T-helper 1 cell treated with Interleukin-12 subunit alpha and Interleukin-12 subunit beta and Interleukin-4 antibody, amounts not matched to agents 30 ng/mL and 1 ng/mL, for 36 hours (primary cell): ENCODE measurements around the gene VPS54. TPM values are rescaled to one million over a fixed set of nuclear protein-coding genes. Genes with fewer than 3 reads are reported as not detected.
"Not testable (repeated sequence)": the region's sequence is repeated elsewhere in the genome, so short reads cannot be mapped to it uniquely, and the experiment has no call there.

Experiments used
- intact Hi-C: fragments of 100-400 bp; cut with micrococcal nuclease; formaldehyde crosslinking; loops from one replicate; pipeline ENCODE4 v1.15.1; 2024
- total RNA-seq: library from RNA; stranded (reverse); gene quantifications from 2 replicates; pipeline ENCODE4 v1.2.3, GENCODE V29; 2022

The VPS54 gene
- total RNA-seq, 1 donor from 2014 or later = 20.2 TPM

DNA sequence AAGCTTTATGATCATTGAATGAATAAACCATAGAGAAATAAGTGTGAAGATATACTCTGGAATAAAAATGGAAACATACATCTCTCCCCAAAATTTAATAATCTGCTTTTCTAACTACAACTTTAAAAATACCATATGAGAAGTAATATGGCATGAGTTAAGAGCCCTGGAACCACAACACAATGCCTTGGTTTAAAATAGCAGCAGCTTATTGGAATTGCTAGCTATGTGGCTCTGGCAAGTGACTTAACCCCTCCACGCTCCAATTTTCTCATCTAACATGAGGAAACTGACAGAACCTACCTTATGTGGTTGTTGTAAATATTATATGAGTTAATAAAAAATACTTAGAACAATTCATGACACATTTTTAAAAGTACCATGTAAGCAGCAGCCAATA, 76.4 kb downstream of the VPS54 start:
- intact Hi-C loops = no loop called here

DNA sequence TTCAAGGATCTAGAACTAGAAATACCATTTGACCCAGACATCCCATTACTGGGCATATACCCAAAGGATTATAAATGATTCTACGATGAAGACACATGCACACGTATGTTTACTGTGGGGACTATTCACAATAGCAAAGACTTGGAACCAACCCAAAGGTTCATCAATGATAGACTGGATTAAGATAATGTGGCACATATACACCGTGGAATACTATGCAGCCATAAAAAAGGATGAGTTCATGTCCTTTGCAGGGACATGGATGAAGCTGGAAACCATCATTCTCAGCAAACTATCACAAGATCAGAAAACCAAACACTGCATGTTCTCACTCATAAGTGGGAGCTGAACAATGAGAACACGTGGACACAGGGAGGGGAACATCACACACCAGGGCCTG, 87.1 kb downstream of the VPS54 start:
- intact Hi-C loops = not testable (repeated sequence)

DNA sequence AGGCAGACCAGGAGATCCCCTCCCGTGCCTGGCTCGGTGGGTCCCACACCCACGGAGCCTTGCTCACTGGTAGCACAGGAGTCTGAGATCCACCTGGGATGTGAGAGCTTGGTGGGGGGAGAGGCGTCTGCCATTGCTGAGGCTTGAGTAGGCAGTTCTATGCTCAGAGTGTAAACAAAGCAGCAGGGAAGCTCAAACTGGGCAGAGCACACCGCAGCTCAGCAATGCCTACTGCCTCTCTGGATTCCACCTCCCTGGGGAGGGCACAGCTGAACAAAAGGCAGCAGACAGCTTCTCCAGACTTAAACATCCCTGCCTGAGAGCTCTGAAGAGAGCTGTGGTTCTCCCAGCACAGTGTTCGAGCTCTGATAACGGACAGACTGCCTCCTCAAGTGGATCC, 92.4 kb downstream of the VPS54 start:
- intact Hi-C loops = no loop called here

DNA sequence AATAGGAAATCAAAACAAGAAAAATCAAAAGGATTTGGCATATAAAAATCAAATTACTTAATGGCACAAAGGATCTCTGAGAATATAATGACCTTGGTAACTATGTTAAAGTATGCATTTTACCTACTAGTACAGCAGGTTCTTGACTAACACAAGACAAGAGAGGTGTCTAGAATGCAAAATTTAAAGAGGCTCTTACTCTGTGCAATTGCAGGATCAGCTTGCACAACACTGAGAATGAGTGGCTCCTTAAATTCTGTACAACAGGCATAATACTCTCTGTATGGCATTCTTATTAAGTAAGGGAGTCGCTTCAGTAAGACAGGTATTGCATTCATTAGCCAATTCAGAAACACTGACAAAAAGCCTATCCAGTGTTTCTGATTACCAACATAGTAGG, 104.9 kb downstream of the VPS54 start:
- intact Hi-C loops = no loop called here

DNA sequence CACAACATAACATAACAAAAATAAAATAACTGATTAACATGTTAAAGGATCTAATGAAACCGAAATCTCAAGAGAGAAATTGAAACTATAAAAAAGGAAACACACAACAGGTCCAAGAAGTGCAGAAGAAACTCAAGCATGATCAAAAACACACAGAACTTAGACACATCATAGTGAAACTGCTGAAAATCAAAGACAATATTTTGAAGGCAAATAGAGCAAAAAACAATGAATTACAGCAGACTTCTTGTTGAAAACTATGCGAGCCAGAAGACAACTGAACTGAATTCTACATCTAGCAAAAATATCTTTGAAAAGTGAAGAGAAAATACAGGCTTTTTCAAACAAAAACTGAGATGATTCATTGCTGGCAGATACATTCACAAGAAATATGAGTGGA, 116.2 kb downstream of the VPS54 start:
- intact Hi-C loops = loop anchor here (2.0 to 5.0 kb wide), 2 partner anchors 62 to 114 kb away; partner anchors contain the start of genes UGP2 and VPS54

DNA sequence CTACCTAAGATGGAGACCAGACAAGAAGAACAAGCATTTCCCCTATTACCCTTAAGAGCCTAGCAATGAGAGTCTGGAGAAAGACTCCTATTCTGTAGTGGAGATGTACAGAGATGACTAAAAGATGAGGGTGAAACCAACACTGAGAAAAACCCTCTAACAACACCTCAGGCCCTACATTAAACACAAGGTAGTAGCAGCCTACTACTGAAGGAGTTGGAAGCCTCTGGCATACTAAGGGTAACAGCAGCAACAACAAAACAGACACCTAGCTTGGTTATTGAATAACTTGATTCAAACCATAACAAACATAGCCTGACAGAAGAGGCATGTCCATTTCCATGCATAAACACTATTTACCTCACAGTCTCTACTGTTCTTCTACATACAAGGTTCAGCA, 117.1 kb downstream of the VPS54 start:
- intact Hi-C loops = loop anchor here (2.0 to 5.0 kb wide), 2 partner anchors 61 to 115 kb away; partner anchors contain the start of genes UGP2 and VPS54

DNA sequence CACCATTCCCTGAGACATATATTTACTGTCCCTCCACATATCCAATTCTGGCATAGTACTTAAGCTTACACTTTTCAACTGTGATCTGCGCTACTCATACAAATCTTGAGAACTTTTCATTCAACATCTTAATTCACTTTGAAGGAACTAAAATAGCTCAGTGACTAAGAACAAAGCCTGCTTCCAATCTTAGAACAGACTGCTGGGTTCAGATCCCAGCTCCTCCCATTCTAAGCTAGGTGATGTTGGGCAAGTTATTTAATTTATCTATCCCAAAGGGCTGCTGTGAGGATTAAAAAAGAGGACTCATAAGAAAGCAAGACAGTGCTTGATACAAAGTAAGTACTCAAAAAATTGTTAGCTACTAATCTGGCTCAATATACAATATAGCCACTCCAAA, 119.6 kb downstream of the VPS54 start:
- intact Hi-C loops = loop anchor here (5.0 kb wide), 1 partner anchor 118 kb away; the partner anchor contains the start of gene VPS54

DNA sequence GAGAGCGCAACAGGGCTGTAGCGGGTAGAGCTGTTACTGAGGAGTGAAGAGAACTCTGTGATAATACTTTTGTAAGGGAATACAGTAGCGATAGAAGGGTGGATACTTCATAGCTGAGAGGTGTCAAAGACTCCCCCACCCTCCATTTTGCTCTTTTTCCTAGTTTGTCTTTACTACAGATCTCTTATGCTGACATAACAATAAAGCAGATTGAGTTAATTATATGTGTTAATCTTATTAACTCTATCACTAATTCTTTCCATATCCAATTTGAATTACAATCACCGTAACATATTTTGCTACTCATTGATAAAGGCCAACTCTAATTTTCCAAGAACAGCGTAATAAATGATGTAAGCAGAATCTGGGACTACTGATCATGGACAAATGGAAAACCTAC, 120.4 kb downstream of the VPS54 start:
- intact Hi-C loops = no loop called here

DNA sequence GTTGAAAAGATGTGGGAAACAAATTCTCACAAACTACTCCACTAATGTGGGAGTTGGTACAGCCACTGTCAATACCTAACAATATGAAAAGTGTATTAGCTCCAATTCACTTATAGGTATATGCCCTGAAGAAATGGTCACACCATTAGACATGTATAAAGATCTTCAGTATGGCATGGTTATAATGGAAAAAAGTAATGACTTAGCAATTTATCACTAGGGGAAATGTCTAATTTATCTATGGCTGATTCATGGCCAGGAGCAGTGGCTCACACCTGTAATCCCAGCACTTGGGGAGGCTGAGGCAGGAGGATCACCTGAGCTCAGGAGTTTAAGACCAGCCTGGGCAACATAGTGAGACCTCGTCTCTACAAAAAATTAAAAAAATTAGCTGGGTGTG, 125.1 kb downstream of the VPS54 start:
- intact Hi-C loops = loop anchor here (5.0 kb wide), 1 partner anchor 128 kb away; no protein-coding TSS in a partner anchor

DNA sequence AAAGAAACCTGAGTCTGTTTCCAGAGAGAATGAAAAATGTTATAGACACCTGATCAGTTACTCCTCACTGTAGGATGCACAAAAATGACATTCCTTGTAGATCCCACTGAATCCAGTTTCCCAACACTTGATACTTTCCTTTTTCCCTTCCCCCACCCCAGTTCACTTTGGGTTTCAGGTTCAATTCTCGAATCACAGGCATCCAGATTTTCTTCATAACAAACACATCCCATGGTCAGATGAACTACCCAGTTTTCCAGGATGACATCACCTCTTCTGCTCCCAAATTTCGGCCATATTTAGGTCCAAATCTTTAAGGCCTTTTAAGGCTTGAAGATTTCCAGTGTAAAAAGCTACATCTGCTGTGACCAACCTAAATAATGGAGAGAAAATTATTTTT, 126.1 kb downstream of the VPS54 start:
- intact Hi-C loops = loop anchor here (5.0 kb wide), 1 partner anchor 129 kb away; no protein-coding TSS in a partner anchor

DNA sequence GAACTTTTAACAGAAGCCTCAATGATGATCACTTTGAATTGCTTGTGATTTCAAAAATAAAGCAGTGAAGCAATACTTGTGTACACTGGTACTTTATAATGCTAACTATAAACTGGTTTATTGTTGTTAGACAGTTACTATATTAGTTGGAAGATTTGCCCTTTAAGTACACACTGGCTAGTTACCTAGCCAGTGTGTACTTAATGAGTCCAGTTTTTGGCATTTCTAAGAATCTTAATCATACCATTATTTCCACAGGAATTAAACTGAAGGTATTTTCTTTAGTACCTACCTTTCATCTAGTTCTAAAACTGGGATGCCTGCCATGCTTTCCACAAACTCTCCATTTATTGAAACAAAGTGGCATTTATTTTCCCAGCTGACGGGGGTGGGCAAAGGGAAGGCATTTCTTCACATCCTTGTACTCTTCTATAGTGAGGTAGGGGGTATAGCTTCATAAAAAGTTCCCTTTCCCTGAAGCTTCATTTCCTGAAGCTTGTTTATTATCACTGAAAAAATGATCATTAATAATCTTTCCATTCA, 127.7 kb downstream of the VPS54 start:
- intact Hi-C loops = loop anchor here (5.0 kb wide), 1 partner anchor 131 kb away; no protein-coding TSS in a partner anchor

DNA sequence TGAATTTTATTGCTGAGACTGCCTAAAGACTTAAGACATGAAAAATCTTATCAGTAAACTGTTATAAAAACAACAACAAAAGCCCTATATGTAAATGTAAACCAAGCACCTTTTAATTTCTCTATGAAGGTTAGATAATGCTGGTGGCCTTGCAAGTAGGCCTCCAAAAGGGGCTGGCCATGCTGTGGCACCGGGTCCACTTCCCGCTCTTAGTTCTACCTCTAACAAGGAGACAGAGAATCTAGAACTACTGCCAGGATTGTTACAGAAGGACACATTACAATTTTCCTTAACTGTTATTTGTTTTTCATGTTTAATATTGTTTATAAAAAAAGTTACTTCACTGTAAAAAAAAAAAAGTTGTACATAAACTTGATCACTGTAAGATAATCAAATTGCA, 128.6 kb downstream of the VPS54 start:
- intact Hi-C loops = loop anchor here (5.0 kb wide), 1 partner anchor 132 kb away; no protein-coding TSS in a partner anchor

DNA sequence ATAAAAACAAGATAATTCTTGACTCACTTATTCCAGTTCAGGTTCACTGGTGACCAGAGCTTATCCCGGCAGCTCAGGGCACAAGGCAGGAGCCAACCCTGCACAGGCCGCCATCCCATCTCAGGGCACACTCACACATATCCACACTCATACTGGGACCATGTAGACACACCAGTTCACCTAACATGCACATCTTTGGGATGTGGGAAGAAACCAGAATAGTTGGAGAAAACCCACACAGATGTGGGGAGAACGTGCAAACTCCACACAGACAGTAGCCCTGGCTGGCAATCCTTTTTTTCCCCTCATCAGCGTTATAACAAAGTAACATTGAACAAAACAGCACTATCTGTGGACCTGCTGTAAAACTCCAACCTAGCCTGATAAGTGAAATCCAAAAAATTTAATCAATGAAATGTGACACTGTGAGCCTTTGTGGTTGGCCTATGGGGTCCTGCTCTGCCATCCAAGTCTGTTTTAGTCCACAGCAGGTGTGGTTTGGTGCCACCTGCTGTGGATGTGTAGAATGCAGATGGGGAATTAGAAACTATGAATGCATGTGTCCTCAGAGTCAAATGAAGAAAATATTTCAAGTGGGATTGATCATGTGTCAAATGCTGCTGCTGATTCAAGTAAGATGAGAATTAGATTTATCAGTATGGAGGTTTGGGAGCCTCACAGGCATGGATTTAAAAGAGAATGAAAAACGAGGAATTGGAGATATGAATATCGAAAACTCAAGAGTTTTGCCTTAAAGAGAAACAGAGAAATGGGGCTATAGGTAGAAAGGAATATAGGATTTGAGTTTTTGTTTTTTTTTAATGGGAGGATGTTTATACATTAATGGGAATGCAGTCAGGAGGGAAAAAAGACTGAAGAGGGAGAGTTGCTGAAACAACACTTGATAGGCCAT, 130.5 kb downstream of the VPS54 start:
- intact Hi-C loops = loop anchor here (1.0 to 10.0 kb wide), 5 partner anchors 28 to 596 kb away; no protein-coding TSS in a partner anchor

DNA sequence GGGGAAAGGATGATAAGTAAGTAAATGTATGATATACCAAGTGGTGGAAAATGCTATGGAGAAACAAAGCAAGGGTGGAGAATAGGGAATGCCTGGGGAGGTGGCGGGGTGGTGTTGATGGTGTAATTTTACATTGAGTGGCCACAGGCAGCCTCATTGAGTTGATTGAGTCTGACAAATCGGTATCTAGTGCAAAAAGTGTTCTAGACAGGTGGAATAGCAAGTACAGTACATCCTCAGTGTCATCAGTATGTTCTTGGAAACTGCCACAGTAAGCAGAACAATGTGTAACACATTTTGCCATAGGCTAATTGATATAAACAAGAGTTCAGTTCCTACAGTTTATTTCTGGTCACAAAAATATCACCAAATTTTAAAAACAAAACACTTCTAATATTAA, 131.2 kb downstream of the VPS54 start:
- intact Hi-C loops = loop anchor here (1.0 to 10.0 kb wide), 4 partner anchors 27 to 597 kb away; no protein-coding TSS in a partner anchor

DNA sequence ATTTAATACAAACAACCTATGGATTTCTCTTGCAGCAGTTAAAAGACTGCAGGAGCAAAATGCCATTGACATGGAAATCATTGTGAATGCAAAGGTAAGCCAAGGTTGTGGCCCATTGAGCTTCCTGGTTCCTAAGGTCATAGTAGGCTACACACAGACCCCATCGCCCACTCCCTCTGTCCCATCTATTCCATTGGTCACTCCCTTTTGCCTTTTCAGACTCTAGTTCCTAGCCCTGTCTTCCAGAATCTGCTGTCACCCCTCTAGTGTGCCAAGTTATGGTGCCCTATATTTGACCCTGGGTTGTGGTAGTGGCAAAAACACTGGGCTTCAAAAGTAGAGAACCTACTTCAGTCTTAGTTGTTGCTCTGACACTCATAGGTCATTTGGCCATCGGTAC, 132.8 kb downstream of the VPS54 start:
- intact Hi-C loops = loop anchor here (10.0 kb wide), 2 partner anchors 438 to 598 kb away; no protein-coding TSS in a partner anchor

DNA sequence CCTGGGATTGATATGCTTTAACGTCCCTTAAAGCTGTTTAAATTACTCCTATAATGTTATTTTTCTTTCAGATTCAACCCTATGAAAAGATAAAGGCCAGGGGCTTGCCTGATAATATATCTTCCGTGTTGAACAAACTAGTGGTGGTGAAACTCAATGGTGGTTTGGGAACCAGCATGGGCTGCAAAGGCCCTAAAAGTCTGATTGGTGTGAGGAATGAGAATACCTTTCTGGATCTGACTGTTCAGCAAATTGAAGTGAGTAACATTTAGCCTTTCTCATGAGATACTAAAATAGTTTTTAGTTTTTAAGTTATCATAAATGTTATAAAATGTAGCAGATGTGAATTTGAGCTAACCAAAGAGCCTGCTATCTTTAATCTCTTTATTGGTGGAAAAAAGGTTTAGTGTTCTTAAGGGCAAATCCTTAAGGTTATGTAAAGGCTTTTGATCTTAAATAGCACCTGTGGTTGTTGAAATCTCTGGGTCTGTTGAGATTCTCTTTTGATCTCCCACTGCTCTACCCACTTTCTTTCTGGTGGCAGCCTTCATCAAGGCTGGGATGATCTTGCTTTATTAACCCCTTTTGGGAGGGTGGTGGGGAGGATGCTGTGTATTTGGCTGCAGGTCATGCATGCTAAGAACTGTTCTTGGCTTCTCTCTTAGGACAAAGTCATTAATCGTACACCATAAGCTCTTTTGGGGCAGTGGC, 136.7 kb downstream of the VPS54 start:
- intact Hi-C loops = loop anchor here (10.0 kb wide), 2 partner anchors 442 to 602 kb away; no protein-coding TSS in a partner anchor

DNA sequence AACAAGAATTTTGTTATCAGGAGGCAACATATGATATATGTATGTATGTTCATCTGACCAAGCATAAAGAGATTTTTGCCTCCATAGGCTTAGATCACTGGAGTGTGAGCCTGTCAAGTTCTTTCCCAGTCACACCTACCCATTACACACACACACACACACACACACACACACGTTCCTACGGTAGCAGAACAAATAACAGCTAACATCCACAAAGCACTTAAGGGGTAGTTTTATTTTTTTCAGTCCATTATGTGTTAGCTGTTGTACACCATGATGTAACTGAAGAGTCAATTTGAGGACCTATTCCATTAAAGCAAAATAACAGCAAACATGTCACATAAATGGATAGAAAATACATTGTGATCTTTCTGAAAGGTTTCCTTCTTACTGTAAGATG, 138.0 kb downstream of the VPS54 start:
- intact Hi-C loops = loop anchor here (10.0 kb wide), 2 partner anchors 444 to 604 kb away; no protein-coding TSS in a partner anchor

DNA sequence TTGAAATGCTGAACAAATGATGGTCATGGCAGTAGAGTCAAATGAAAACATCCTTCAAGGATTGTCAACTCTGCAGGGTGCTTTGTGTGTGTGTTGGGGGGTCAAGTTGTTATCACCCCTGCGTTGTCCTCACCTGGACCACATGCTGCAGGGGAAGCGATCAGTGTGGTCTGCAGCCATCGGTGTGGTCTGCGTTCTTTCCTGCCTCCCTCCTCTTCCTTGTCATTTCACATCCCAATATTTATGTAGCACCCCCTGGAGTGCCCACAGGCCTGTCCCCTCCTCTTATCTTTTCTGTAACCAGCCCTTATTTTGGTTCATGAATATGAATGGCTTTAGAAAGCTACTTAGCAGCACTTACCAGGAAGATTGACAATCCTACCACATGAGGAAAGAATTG, 138.6 kb downstream of the VPS54 start:
- intact Hi-C loops = loop anchor here (10.0 kb wide), 2 partner anchors 444 to 604 kb away; no protein-coding TSS in a partner anchor

DNA sequence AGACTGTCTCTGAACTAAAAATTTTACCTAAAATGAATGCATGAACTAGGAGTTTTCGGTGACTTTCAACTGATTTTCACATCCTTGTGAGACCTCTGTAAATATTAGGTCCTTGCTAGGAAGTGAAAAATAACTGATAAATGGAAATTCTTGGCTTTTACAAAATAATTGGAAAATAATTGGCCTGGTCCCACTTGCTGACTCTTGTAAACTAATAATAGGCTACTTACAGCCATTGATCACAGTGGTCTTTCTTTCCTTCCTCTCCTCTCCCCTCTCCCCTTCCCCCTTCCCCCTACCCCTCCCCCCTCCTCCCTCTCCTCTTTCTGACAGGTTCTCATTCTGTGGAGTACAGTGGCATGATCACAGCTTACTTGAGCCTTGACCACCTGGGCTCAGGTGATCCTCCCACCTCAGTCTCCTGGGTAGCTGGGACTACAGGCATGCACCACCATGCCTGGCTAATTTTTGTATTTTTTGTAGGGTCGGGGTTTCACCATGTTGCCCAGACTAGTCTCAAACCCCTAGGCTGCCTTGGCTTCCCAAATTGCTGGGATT, 139.3 kb downstream of the VPS54 start:
- intact Hi-C loops = loop anchor here (10.0 kb wide), 2 partner anchors 445 to 605 kb away; no protein-coding TSS in a partner anchor

DNA sequence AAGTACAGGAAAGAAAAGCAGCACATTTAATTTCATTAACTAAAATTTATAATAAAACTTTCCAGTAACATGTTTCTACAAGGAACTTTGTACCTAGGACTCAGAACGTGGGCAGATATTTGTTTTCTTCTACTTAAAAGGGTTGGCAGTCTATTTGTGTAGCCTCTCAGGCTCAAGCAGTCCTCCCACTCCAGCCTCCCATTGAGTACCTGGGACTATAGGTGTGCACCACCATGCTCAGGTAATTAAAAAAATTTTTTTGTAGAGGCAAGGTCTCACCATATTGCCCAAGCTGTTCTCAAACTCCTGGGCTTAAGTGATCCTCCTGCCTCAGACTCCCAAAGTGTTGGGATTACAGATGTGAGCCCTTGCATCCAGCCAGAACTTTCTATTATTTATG, 140.7 kb downstream of the VPS54 start:
- intact Hi-C loops = no loop called here

DNA sequence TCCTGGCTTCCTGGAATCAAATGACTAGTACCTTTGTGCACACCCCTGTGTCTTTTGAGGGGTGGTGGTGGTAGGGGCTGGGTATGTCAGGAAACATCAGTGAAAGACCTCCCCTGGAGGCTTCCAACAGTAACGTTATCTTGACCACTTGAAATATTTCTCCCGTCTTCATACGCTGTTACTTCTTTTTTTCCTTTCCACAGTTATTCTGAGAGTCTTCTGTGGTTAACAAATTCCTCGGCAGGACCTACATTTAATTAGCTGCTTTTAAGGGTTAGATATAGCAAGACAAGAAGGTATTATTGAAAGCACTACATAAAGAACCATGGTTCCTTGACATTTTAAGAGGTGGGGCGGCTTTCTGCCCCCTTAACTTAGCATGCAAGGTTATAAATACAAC, 142.9 kb downstream of the VPS54 start:
- intact Hi-C loops = no loop called here
